H1 (cell line): ENCODE results near the gene CT45A9. TPM values are rescaled to one million over a fixed set of nuclear protein-coding genes. Genes with fewer than 3 reads are reported as not detected.

ENCODE experiments used
- ATF2 ChIP-seq: IDR thresholded peaks from 2 replicates; pipeline ENCODE4 v1.6.1; 2012; ENCODE audit warnings: low read length, inconsistent platforms
- CBX5 ChIP-seq: fragments of 300-800, 300-1000 bp; sonication (generic); IDR thresholded peaks from 2 replicates; pipeline ENCODE4 v1.7.1; 2016; ENCODE audit warnings: antibody characterized with exemption, low read length, low read depth
- CEBPB ChIP-seq: IDR thresholded peaks from 2 replicates; pipeline ENCODE4 v1.6.1; 2012; ENCODE audit warnings: low read depth, low read length
- CTBP2 ChIP-seq: IDR thresholded peaks from 2 replicates; pipeline ENCODE4 v1.7.0; 2011; ENCODE audit warnings: borderline replicate concordance, mild to moderate bottlenecking, moderate library complexity, mixed read lengths, low read length; ENCODE audit not compliant: insufficient read depth, insufficient read length
- polyA plus RNA-seq, 7 experiments: library from polyadenylated mRNA; depleted of rRNA in 3 of 7; stranded (reverse) in 5 of 7; unstranded in 2 of 7; fragments of >200 nt in 5 of 7; fragments of 200-250 nt in 2 of 7; gene quantifications; 1 replicate in 5 of 7; 2 replicates in 1 of 7; 4 replicates in 1 of 7; pipeline versions ENCODE4 v1.2.1 to v1.2.3, GENCODE V29; 2011 to 2013; ENCODE audit warnings: missing spikeins in 2 of 7, mixed read lengths in 2 of 7
- total RNA-seq: library from RNA; stranded (reverse); fragmentation: NEBNext Ultra II Directional; extraction: Animal tissue kit (Norgen Biotek cat#: 25700); gene quantifications from 2 replicates; pipeline ENCODE4 v1.2.1, GENCODE V29; 2021
- TF ChIP-seq, protein P1 (sequence below): fragments of 300-600 bp; sonication (generic); IDR thresholded peaks from 2 replicates; pipeline ENCODE4 v1.7.1; 2012; ENCODE audit warnings: low read length, moderate library complexity, mild to moderate bottlenecking, inconsistent platforms; ENCODE audit not compliant: insufficient replicate concordance

The CT45A9 gene
- total and polyA plus RNA-seq, 2 of the 8 experiments (the other 6 are each of a cell fraction or from before 2014, with no cell fraction given), result not detected

DNA sequence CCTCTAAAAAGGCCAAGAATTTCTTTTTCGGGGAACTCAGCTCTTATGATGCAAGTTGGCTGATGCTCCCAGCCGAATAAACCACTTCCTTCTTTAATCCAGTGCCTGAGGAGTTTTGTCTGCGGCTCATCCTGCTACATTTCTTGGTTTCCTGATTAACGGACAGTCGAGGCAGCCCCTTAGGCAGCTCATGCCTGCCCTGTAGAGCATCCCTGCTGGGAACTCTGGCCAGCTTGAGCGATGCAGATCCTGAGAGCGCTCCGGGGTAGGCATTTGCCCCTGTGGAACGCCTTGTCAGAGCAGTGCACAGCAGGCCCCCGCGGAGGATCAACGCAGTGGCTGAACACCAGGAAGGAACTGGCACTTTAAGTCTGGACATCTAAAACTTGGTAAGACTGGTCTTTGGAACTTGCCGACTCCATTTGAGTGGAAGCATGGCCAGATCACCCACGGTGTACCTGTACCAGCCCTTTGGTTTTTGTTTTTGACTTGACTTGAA, 18.5 kb upstream of the CT45A9 start (continued):
- TF ChIP-seq, protein P1, sequence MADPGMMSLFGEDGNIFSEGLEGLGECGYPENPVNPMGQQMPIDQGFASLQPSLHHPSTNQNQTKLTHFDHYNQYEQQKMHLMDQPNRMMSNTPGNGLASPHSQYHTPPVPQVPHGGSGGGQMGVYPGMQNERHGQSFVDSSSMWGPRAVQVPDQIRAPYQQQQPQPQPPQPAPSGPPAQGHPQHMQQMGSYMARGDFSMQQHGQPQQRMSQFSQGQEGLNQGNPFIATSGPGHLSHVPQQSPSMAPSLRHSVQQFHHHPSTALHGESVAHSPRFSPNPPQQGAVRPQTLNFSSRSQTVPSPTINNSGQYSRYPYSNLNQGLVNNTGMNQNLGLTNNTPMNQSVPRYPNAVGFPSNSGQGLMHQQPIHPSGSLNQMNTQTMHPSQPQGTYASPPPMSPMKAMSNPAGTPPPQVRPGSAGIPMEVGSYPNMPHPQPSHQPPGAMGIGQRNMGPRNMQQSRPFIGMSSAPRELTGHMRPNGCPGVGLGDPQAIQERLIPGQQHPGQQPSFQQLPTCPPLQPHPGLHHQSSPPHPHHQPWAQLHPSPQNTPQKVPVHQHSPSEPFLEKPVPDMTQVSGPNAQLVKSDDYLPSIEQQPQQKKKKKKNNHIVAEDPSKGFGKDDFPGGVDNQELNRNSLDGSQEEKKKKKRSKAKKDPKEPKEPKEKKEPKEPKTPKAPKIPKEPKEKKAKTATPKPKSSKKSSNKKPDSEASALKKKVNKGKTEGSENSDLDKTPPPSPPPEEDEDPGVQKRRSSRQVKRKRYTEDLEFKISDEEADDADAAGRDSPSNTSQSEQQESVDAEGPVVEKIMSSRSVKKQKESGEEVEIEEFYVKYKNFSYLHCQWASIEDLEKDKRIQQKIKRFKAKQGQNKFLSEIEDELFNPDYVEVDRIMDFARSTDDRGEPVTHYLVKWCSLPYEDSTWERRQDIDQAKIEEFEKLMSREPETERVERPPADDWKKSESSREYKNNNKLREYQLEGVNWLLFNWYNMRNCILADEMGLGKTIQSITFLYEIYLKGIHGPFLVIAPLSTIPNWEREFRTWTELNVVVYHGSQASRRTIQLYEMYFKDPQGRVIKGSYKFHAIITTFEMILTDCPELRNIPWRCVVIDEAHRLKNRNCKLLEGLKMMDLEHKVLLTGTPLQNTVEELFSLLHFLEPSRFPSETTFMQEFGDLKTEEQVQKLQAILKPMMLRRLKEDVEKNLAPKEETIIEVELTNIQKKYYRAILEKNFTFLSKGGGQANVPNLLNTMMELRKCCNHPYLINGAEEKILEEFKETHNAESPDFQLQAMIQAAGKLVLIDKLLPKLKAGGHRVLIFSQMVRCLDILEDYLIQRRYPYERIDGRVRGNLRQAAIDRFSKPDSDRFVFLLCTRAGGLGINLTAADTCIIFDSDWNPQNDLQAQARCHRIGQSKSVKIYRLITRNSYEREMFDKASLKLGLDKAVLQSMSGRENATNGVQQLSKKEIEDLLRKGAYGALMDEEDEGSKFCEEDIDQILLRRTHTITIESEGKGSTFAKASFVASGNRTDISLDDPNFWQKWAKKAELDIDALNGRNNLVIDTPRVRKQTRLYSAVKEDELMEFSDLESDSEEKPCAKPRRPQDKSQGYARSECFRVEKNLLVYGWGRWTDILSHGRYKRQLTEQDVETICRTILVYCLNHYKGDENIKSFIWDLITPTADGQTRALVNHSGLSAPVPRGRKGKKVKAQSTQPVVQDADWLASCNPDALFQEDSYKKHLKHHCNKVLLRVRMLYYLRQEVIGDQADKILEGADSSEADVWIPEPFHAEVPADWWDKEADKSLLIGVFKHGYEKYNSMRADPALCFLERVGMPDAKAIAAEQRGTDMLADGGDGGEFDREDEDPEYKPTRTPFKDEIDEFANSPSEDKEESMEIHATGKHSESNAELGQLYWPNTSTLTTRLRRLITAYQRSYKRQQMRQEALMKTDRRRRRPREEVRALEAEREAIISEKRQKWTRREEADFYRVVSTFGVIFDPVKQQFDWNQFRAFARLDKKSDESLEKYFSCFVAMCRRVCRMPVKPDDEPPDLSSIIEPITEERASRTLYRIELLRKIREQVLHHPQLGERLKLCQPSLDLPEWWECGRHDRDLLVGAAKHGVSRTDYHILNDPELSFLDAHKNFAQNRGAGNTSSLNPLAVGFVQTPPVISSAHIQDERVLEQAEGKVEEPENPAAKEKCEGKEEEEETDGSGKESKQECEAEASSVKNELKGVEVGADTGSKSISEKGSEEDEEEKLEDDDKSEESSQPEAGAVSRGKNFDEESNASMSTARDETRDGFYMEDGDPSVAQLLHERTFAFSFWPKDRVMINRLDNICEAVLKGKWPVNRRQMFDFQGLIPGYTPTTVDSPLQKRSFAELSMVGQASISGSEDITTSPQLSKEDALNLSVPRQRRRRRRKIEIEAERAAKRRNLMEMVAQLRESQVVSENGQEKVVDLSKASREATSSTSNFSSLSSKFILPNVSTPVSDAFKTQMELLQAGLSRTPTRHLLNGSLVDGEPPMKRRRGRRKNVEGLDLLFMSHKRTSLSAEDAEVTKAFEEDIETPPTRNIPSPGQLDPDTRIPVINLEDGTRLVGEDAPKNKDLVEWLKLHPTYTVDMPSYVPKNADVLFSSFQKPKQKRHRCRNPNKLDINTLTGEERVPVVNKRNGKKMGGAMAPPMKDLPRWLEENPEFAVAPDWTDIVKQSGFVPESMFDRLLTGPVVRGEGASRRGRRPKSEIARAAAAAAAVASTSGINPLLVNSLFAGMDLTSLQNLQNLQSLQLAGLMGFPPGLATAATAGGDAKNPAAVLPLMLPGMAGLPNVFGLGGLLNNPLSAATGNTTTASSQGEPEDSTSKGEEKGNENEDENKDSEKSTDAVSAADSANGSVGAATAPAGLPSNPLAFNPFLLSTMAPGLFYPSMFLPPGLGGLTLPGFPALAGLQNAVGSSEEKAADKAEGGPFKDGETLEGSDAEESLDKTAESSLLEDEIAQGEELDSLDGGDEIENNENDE, result no peak
- TF ChIP-seq CTBP2, result no peak
- no peak for TF ChIP-seq ATF2
- TF ChIP-seq CBX5, result no peak
- TF ChIP-seq CEBPB, result no peak
- TF ChIP-seq, all 59 proteins: peak for 0
